HL-60/S4 (cell line): ENCODE results near the gene PRR11.
"Not testable (repeated sequence)": the region's sequence is repeated elsewhere in the genome, so short reads cannot be mapped to it uniquely, and the experiment has no call there.

Source experiments
- in situ Hi-C: fragments of 300-500 bp; cut with MboI; formaldehyde crosslinking; loops from 2 replicates; pipeline ENCODE4 v1.14.3; 2022; ENCODE audit warnings: low sequenced_read_pairs

PRR11 gene

GRCh38 chr17:59151591-59151990 lies 4.0 kb upstream of the PRR11 start:
- in situ Hi-C loops, result no loop called here

GRCh38 chr17:59152925-59153324 lies 2.6 kb upstream of the PRR11 start:
- in situ Hi-C loops, result no loop called here

GRCh38 chr17:59154292-59154720 lies 1.2 kb upstream of the PRR11 start:
- in situ Hi-C loops, result no loop called here

- in situ Hi-C loops, result no loop called here
Measured at GRCh38 chr17:59154721-59155438, 666 bp upstream of the PRR11 start, which contains the start of gene SKA2. Gene SKA2, minus strand, starts transcription at chr17:59155186. Its CDS starts 23 bp downstream, at chr17:59155163.

- in situ Hi-C loops, result no loop called here
Measured at GRCh38 chr17:59160157-59161025, 4.8 kb downstream of the PRR11 start.

GRCh38 chr17:59161477-59161876 lies 5.9 kb downstream of the PRR11 start:
- in situ Hi-C loops, result no loop called here

GRCh38 chr17:59165933-59166342 lies 10.4 kb downstream of the PRR11 start:
- in situ Hi-C loops, result no loop called here

GRCh38 chr17:59167571-59168001 lies 12.0 kb downstream of the PRR11 start:
- in situ Hi-C loops, result no loop called here

GRCh38 chr17:59172436-59173004 lies 17.0 kb downstream of the PRR11 start:
- in situ Hi-C loops, result no loop called here

- in situ Hi-C loops, result no loop called here
Measured at GRCh38 chr17:59174671-59175070, 19.1 kb downstream of the PRR11 start.

- in situ Hi-C loops, result no loop called here
Measured at GRCh38 chr17:59175076-59175475, 19.5 kb downstream of the PRR11 start.

- in situ Hi-C loops, result no loop called here
Measured at GRCh38 chr17:59178266-59178985, 22.9 kb downstream of the PRR11 start.

GRCh38 chr17:59179601-59180000 lies 24.1 kb downstream of the PRR11 start:
- in situ Hi-C loops, result not testable (repeated sequence)

GRCh38 chr17:59180626-59181025 lies 25.1 kb downstream of the PRR11 start:
- in situ Hi-C loops, result no loop called here

GRCh38 chr17:59181481-59181880 lies 25.9 kb downstream of the PRR11 start:
- in situ Hi-C loops, result no loop called here

- in situ Hi-C loops, result no loop called here
Measured at GRCh38 chr17:59185997-59186396, 30.5 kb downstream of the PRR11 start.

- in situ Hi-C loops, result no loop called here
Measured at GRCh38 chr17:59186850-59187249, 31.3 kb downstream of the PRR11 start.

GRCh38 chr17:59190806-59191205 lies 35.3 kb downstream of the PRR11 start:
- in situ Hi-C loops, result no loop called here

- in situ Hi-C loops, result no loop called here
Measured at GRCh38 chr17:59193336-59193862, 37.9 kb downstream of the PRR11 start.

- in situ Hi-C loops, result no loop called here
Measured at GRCh38 chr17:59199398-59199797, 43.9 kb downstream of the PRR11 start.

GRCh38 chr17:59202320-59202719 lies 46.8 kb downstream of the PRR11 start:
- in situ Hi-C loops, result no loop called here
